GM23248 (cell line): Measurements from ENCODE around the gene NEURL4. TPM values are rescaled to one million over a fixed set of nuclear protein-coding genes. Genes with fewer than 3 reads are reported as not detected.

Experiments used
- DNase-seq: peaks from one replicate; pipeline ENCODE4 v3.0.0-alpha.2; 2015
- H2AFZ ChIP-seq: fragments of 200-600 bp; sonication (generic); 2 replicates; pipeline ENCODE4 v1.6.1; 2016; ENCODE audit warnings: antibody characterized with exemption
- H3F3A ChIP-seq: fragments of 200-600 bp; sonication (generic); 2 replicates; pipeline ENCODE4 v1.6.1; 2016; ENCODE audit warnings: mild to moderate bottlenecking, antibody characterized with exemption, mixed run types; ENCODE audit not compliant: insufficient read depth
- H3K27ac ChIP-seq: fragments of 200-600 bp; sonication (generic); 2 replicates; pipeline ENCODE4 v1.5.1; 2016; ENCODE audit warnings: mild to moderate bottlenecking
- H3K27me3 ChIP-seq: fragments of 200-600 bp; sonication (generic); replicated peaks from 2 replicates; pipeline ENCODE4 v1.6.1; 2016; ENCODE audit warnings: mild to moderate bottlenecking; ENCODE audit not compliant: insufficient read depth
- H3K36me3 ChIP-seq: fragments of 200-600 bp; sonication (generic); 2 replicates; pipeline ENCODE4 v1.6.1; 2016; ENCODE audit warnings: low read depth, mild to moderate bottlenecking
- H3K4me1 ChIP-seq: fragments of 200-600 bp; sonication (generic); 2 replicates; pipeline ENCODE4 v1.6.1; 2016; ENCODE audit warnings: mild to moderate bottlenecking; ENCODE audit not compliant: insufficient read depth
- H3K4me2 ChIP-seq: fragments of 200-600 bp; sonication (generic); one replicate; pipeline ENCODE4 v1.6.1; 2016; ENCODE audit warnings: mild to moderate bottlenecking; ENCODE audit not compliant: unreplicated experiment
- H3K4me3 ChIP-seq: fragments of 200-600 bp; sonication (generic); 2 replicates; pipeline ENCODE4 v1.5.1; 2016; ENCODE audit warnings: mild to moderate bottlenecking
- H3K79me2 ChIP-seq: fragments of 200-600 bp; sonication (generic); 2 replicates; pipeline ENCODE4 v1.6.1; 2016; ENCODE audit warnings: mild to moderate bottlenecking; ENCODE audit not compliant: insufficient read depth
- H3K9ac ChIP-seq: fragments of 200-600 bp; sonication (generic); 2 replicates; pipeline ENCODE4 v1.6.1; 2016; ENCODE audit warnings: mild to moderate bottlenecking
- H3K9me2 ChIP-seq: fragments of 200-600 bp; sonication (generic); 2 replicates; pipeline ENCODE4 v1.6.1; 2016; ENCODE audit warnings: mixed run types, mild to moderate bottlenecking, moderate library complexity; ENCODE audit not compliant: insufficient read depth
- H3K9me3 ChIP-seq: fragments of 200-600 bp; sonication (generic); one replicate; pipeline ENCODE4 v1.6.1; 2017; ENCODE audit warnings: low read depth
- H4K20me1 ChIP-seq: fragments of 200-600 bp; sonication (generic); 2 replicates; pipeline ENCODE4 v1.6.0; 2016; ENCODE audit not compliant: insufficient read depth
- EZH2 ChIP-seq: fragments of 200-600 bp; sonication (generic); IDR thresholded peaks from 2 replicates; pipeline ENCODE4 v1.6.1; 2018; ENCODE audit warnings: antibody characterized with exemption, mild to moderate bottlenecking; ENCODE audit not compliant: insufficient read depth, poor library complexity, severe bottlenecking
- EZH2phosphoT487 ChIP-seq: fragments of 200-600 bp; sonication (generic); IDR thresholded peaks from 2 replicates; pipeline ENCODE4 v1.6.1; 2018; ENCODE audit warnings: antibody characterized with exemption, moderate library complexity, mild to moderate bottlenecking, low read depth; ENCODE audit not compliant: insufficient read depth
- WGBS, 2 experiments: methylation state at CpG; one replicate each; pipeline ENCODE4 v1.1.6; 2015 to 2017; ENCODE audit warnings: low lambda C conversion rate in 2 of 2, low coverage in 1 of 2; ENCODE audit errors: missing lambda C conversion rate in 2 of 2; 5-methylcytosine and 5-hydroxymethylcytosine counted together
- in situ Hi-C: fragments of 300-500 bp; cut with MboI; formaldehyde crosslinking; loops from 2 replicates; pipeline ENCODE4 v1.15.0; 2020
- polyA plus RNA-seq: library from polyadenylated mRNA; unstranded; fragments of >200 nt; fragmentation: Nextera tagmentation; extraction: Ambion mirVana; gene quantifications from 2 replicates; pipeline ENCODE4 v1.2.1, GENCODE V29; 2016
- total RNA-seq: library from RNA; depleted of rRNA; stranded (reverse); fragments of >200 nt; shearing (Covaris generic); gene quantifications from 2 replicates; pipeline ENCODE4 v1.2.3, GENCODE V29; 2014

Gene NEURL4
- total and polyA plus RNA-seq, 2 experiments from 2014 or later = 2.0 to 12.8 TPM

- in situ Hi-C loops = no loop called here
- 1 to 2% methylated on average over 55 to 64 of the region's 64 CpGs for WGBS, 2 experiments
- no peaks in the 10 kb centered on the region for H3K27me3 ChIP-seq
Observed at GRCh38 chr17:7306911-7307685, 22.0 kb downstream of the NEURL4 start, which contains the start of gene EIF5A. TSS of gene EIF5A (plus strand) at chr17:7307628. CDS start at chr17:7309636, 2,008 bp downstream.

DNA sequence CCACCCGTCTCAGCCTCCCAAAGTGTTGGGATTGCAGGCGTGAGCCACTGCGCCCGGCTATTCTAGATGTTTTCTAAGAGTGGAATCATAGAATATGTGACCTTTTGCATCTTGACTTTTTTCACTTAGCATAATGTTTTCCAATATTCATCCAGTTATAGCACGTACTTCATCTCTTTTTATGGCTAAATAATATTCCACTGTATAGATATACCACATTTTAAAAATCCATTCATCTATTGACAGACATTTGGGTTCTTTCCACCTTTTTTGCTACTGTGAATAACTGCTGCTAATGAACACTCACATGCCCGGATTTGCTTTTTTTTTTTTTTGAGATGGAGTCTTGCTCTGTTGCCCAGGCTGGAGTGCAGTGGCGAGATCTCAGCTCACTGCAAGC, 25.0 kb downstream of the NEURL4 start:
- no peaks in the 10 kb centered on the region; the same call in 1 of the 2 replicates for H3K27me3 ChIP-seq
- H3K36me3 ChIP-seq = 0 out of 2 replicates have a peak, but pooled peaks cover under 1% of the 10 kb centered on the region
- no peaks in the 10 kb centered on the region for H3K9me2 ChIP-seq
- H3F3A ChIP-seq = peaks cover 14% of the 10 kb centered on the region
- H4K20me1 ChIP-seq = peaks cover 2% of the 10 kb centered on the region
- no peak overlapping the region for H3K27ac ChIP-seq
- no peak overlapping the region for H3K9ac ChIP-seq
- H2AFZ ChIP-seq = no peak overlapping the region
- WGBS, 2 experiments = 83 to 84% methylated on average over 7 of the region's 7 CpGs
- H3K4me1 ChIP-seq = peaks cover 1% of the 10 kb centered on the region
- TF ChIP-seq EZH2 = no peak
- TF ChIP-seq EZH2phosphoT487 = no peak
- H3K79me2 ChIP-seq = peaks cover 18% of the 10 kb centered on the region
- in situ Hi-C loops = no loop called here
- H3K9me3 ChIP-seq = no peaks in the 10 kb centered on the region
- no peak overlapping the region for H3K4me2 ChIP-seq
- DNase-seq = no peak
- no peak overlapping the region for H3K4me3 ChIP-seq

More at GRCh38 chr17:7306911-7307685, 22.0 kb downstream of the NEURL4 start, which contains the start of gene EIF5A:
- Histone ChIP-seq H3K9me2 (no peaks in the 10 kb centered on the region), H3K4me2 (peak within 1 kb of the TSS; percentile 98), H3F3A (peaks cover 41% of the 10 kb centered on the region), H3K79me2 (peaks cover 47% of the 10 kb centered on the region), H4K20me1 (peaks cover 19% of the 10 kb centered on the region), H3K27ac (peak within 1 kb of the TSS; percentile 96), H3K4me3 (peak within 1 kb of the TSS; percentile 91), H3K4me1 (peaks cover 23% of the 10 kb centered on the region), H2AFZ (peak within 1 kb of the TSS; percentile 96), H3K9ac (peak within 1 kb of the TSS; percentile 98), H3K9me3 (no peaks in the 10 kb centered on the region), H3K36me3 (peaks cover 26% of the 10 kb centered on the region)
- no peak for TF ChIP-seq EZH2phosphoT487
- no peak for TF ChIP-seq EZH2
- DNase-seq = peak; percentile 100

DNA sequence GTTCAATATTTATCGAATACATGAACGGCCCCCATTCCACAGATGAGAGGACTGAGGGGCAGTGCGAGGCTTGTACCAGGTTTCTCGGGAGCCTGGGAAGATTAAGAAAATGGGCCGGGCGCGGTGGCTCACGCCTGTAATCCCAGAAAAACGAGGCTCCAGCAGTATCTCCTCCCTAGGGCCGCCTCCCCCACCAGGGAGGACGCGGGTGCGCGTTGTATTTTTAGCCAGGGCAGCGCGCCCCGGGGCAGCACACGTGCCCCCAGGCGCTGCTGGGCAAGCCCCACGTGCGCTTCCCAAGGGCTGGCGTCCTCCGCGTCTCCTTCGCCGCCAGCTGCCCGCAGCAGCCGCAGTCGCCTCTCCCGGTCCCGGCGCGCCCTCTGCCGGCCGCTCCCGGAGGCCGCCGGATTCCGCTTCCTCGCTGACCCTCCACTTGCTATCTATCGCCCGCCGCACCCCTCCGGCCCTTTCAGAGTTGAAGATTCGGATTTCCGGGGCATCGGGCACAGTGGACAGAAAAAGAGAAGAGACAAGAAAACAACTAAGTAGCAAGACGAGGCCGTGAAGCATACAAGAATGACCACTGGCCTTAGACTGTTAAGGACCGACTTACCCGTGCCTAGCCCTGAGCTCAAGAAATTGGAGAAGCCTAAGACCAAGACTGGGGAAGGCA, 32.8 kb downstream of the NEURL4 start:
- Histone ChIP-seq H3K4me3 (peak overlapping the region; percentile 44), H2AFZ (peak overlapping the region; percentile 77), H3K9me3 (no peaks in the 10 kb centered on the region), H3K27me3 (peaks cover 17% of the 10 kb centered on the region), H3K9ac (peak overlapping the region; percentile 53), H3K27ac (no peak overlapping the region), H3F3A (peaks cover 5% of the 10 kb centered on the region; the same call in 1 of the 2 replicates), H3K9me2 (no peaks in the 10 kb centered on the region), H4K20me1 (no peaks in the 10 kb centered on the region), H3K4me2 (peak overlapping the region; percentile 44), H3K36me3 (no peaks in the 10 kb centered on the region), H3K4me1 (no peaks in the 10 kb centered on the region), H3K79me2 (no peaks in the 10 kb centered on the region)
- 5 to 6% methylated on average over 46 to 51 of the region's 51 CpGs for WGBS, 2 experiments
- TF ChIP-seq EZH2phosphoT487 = no peak
- TF ChIP-seq EZH2 = no peak
- in situ Hi-C loops = no loop called here
- peak; percentile 95 for DNase-seq

GRCh38 chr17:7295230-7296180, 33.6 kb downstream of the NEURL4 start:
- no peak for DNase-seq
- peaks cover 21% of the 10 kb centered on the region for H3K27me3 ChIP-seq
- no peaks in the 10 kb centered on the region for H3K9me2 ChIP-seq
- H3K27ac ChIP-seq = no peak overlapping the region
- 78 to 79% methylated on average over 42 of the region's 42 CpGs for WGBS, 2 experiments
- H4K20me1 ChIP-seq = no peaks in the 10 kb centered on the region
- H3F3A ChIP-seq = peaks cover 5% of the 10 kb centered on the region; the same call in 1 of the 2 replicates
- in situ Hi-C loops = no loop called here
- H3K4me1 ChIP-seq = no peaks in the 10 kb centered on the region
- TF ChIP-seq EZH2phosphoT487 (no peak), EZH2 (no peak)
- H3K4me3 ChIP-seq = peak overlapping the region; percentile 44
- no peaks in the 10 kb centered on the region for H3K9me3 ChIP-seq
- peak overlapping the region; percentile 53 for H3K9ac ChIP-seq
- peak overlapping the region; percentile 44 for H3K4me2 ChIP-seq
- peak overlapping the region; percentile 77 for H2AFZ ChIP-seq
- H3K79me2 ChIP-seq = no peaks in the 10 kb centered on the region
- H3K36me3 ChIP-seq = no peaks in the 10 kb centered on the region
